Measurements from ENCODE around the gene BARX2. TPM values are rescaled to one million over a fixed set of nuclear protein-coding genes. Genes with fewer than 3 reads are reported as not detected.

BARX2 gene
- polyA plus RNA-seq, 1 donor from 2014 or later = not detected

DNA sequence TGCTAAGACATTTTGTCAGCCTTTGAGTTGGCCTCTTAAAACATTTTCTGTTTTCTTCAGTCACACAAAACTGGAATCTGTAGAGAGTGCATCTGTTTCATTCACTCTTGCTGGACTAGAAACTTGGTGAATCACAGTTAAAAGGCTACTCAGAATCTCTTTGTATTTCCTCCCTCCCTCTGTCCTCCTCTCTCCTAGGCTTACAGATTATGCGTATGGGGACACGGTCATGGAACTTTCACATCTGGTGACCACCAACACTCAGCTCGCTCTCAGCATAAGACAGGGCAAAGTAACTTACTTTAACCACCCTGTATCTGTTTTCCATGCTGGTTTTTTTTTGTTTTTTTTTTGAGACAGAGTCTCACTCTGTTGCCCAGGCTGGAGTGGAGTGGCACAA, 50.4 kb downstream of the BARX2 start:
- H3K4me3 ChIP-seq (ENCODE audit: low read length) = no peak overlapping the region
- H3K4me2 ChIP-seq (ENCODE audit: low read length) = no peak overlapping the region
- no peak overlapping the region for H2AFZ ChIP-seq (ENCODE audit: low read depth, low read length)
- no peak overlapping the region for H3K27ac ChIP-seq (ENCODE audit: low read length)
- H3K79me2 ChIP-seq (replicated peaks; ENCODE audit: insufficient read depth, low read length) = no peaks in the 10 kb centered on the region
- H3F3A ChIP-seq (ENCODE audit: insufficient read depth, low read length, poor library complexity, severe bottlenecking) = no peaks in the 10 kb centered on the region
- H3K27me3 ChIP-seq (ENCODE audit: insufficient read depth, low read depth, low read length) = no peaks in the 10 kb centered on the region
- H3K36me3 ChIP-seq (ENCODE audit: insufficient read depth, low read length) = no peaks in the 10 kb centered on the region
- TF ChIP-seq EP300 (conservative IDR thresholded peaks at IDR 0.05; ENCODE audit: poor library complexity, severe bottlenecking) (no peak), POLR2AphosphoS5 (IDR thresholded peaks at IDR 0.05) (no peak), MXI1 (conservative IDR thresholded peaks at IDR 0.05; ENCODE audit: poor library complexity, severe bottlenecking) (no peak), EZH2 (IDR thresholded peaks at IDR 0.05; ENCODE audit: borderline replicate concordance, insufficient read depth, low read length, poor library complexity, severe bottlenecking) (no peak), SMC3 (conservative IDR thresholded peaks at IDR 0.05; ENCODE audit: poor library complexity) (no peak), TAF1 (IDR thresholded peaks at IDR 0.05; ENCODE audit: low read depth) (no peak), RAD21 (conservative IDR thresholded peaks at IDR 0.05) (no peak), REST (IDR thresholded peaks at IDR 0.05; ENCODE audit: borderline replicate concordance) (no peak)
- TF ChIP-seq, protein P1, sequence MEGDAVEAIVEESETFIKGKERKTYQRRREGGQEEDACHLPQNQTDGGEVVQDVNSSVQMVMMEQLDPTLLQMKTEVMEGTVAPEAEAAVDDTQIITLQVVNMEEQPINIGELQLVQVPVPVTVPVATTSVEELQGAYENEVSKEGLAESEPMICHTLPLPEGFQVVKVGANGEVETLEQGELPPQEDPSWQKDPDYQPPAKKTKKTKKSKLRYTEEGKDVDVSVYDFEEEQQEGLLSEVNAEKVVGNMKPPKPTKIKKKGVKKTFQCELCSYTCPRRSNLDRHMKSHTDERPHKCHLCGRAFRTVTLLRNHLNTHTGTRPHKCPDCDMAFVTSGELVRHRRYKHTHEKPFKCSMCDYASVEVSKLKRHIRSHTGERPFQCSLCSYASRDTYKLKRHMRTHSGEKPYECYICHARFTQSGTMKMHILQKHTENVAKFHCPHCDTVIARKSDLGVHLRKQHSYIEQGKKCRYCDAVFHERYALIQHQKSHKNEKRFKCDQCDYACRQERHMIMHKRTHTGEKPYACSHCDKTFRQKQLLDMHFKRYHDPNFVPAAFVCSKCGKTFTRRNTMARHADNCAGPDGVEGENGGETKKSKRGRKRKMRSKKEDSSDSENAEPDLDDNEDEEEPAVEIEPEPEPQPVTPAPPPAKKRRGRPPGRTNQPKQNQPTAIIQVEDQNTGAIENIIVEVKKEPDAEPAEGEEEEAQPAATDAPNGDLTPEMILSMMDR (IDR thresholded peaks at IDR 0.05; ENCODE audit: poor library complexity, severe bottlenecking) = no peak
- no peaks in the 10 kb centered on the region for H4K20me1 ChIP-seq (ENCODE audit: insufficient read depth)
- no peak overlapping the region for H3K9ac ChIP-seq (ENCODE audit: low read length)
- H3K9me3 ChIP-seq (ENCODE audit: low read length) = peaks cover 2% of the 10 kb centered on the region
- no peaks in the 10 kb centered on the region for H3K9me2 ChIP-seq (ENCODE audit: insufficient read depth, low read length)

DNA sequence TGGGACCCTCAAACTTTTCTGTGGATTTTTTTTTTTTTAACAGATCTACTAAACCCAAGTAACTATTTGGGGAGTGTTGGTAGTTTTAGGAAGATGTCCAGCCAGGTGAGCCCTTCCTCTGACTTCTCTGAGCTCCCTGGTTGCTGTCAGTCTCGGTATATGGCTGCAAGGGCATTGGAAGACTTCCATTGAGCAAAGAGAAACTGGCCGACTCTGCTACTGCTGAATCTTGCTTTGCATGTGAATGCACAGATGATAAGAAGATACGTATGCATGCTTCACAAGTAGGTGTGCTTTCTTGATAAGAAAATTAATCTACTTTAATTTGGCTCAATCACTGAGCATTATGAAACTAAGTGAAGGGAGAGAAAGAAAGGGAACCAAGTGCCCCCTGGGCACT, 51.1 kb downstream of the BARX2 start:
- Histone ChIP-seq H3K27ac (ENCODE audit: low read length) (no peak overlapping the region), H3K79me2 (replicated peaks; ENCODE audit: insufficient read depth, low read length) (no peaks in the 10 kb centered on the region), H3K4me3 (ENCODE audit: low read length) (no peak overlapping the region), H3K9me3 (ENCODE audit: low read length) (peaks cover 5% of the 10 kb centered on the region), H3K9me2 (ENCODE audit: insufficient read depth, low read length) (no peaks in the 10 kb centered on the region), H3K36me3 (ENCODE audit: insufficient read depth, low read length) (no peaks in the 10 kb centered on the region), H3K27me3 (ENCODE audit: insufficient read depth, low read depth, low read length) (no peaks in the 10 kb centered on the region), H3F3A (ENCODE audit: insufficient read depth, low read length, poor library complexity, severe bottlenecking) (no peaks in the 10 kb centered on the region), H3K9ac (ENCODE audit: low read length) (no peak overlapping the region), H4K20me1 (ENCODE audit: insufficient read depth) (no peaks in the 10 kb centered on the region), H2AFZ (ENCODE audit: low read depth, low read length) (no peak overlapping the region), H3K4me2 (ENCODE audit: low read length) (no peak overlapping the region)
- TF ChIP-seq, protein P1 (IDR thresholded peaks at IDR 0.05; ENCODE audit: poor library complexity, severe bottlenecking) = no peak
- TF ChIP-seq TAF1 (IDR thresholded peaks at IDR 0.05; ENCODE audit: low read depth) = no peak
- TF ChIP-seq RAD21 (conservative IDR thresholded peaks at IDR 0.05) = no peak

Measured in neural cell (in vitro differentiated cells).